Vagina (tissue), 2 donors: ENCODE results near the gene UNC80.

Experiments used
- CTCF ChIP-seq, 3 experiments: fragments of 450-650 bp in 2 of 3; fragments of 200-600 bp in 1 of 3; sonication (generic) in 1 of 3; IDR thresholded peaks; one replicate each; pipeline ENCODE4 v1.5.1; 2017 to 2019; ENCODE audit warnings: antibody characterized with exemption in 3 of 3, mild to moderate bottlenecking in 2 of 3, moderate library complexity in 2 of 3
- POLR2A ChIP-seq, 2 donors: fragments of 450-650 bp; IDR thresholded peaks; one replicate each; pipeline ENCODE4 v1.6.1; 2017; ENCODE audit warnings: antibody characterized with exemption in 2 of 2, mild to moderate bottlenecking in 2 of 2, moderate library complexity in 2 of 2

GRCh38 chr2:209845666-209846065 lies 74.0 kb downstream of the UNC80 start:
- no peak for TF ChIP-seq CTCF (IDR thresholded peaks at IDR 0.05)
- no peak for TF ChIP-seq POLR2A (IDR thresholded peaks at IDR 0.05)
